HG03060 (cell line): ENCODE measurements around the gene ARHGAP23.
A peak's percentile ranks its signal among the peaks of the same experiment; 100 is the strongest.
"Not testable (repeated sequence)": the region's sequence is repeated elsewhere in the genome, so short reads cannot be mapped to it uniquely, and the experiment has no call there.

Source experiments
- ATAC-seq: cut with Tn5 transposase; IDR thresholded peaks from one replicate; pipeline ENCODE4 v1.9.1; 2021; ENCODE audit warnings: low read depth, moderate number of reproducible peaks; ENCODE audit not compliant: unreplicated experiment

ARHGAP23 gene

GRCh38 chr17:38482039-38482699 is 53.9 kb downstream of the ARHGAP23 start:
- ATAC-seq, result not testable (repeated sequence)

DNA sequence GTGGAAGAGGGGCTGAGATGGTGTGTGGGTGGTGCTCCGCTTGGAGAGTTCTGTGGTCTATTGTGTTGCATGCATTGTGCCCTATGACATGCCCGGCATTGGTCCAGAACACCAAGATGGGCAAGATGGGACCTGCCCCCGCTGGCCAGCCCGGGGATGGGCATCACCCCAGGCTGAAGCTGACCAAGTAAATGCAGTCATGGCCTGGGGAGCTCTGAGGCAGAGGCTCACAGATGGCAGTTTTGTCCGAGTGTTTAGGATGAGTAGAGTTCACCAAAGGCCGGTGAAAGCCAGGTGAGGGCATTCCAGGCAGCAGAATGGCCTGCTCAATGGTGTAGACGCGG is 54.4 kb downstream of the ARHGAP23 start:
- not testable (repeated sequence) for ATAC-seq

- not testable (repeated sequence) for ATAC-seq
These were observed 56.2 kb downstream of the ARHGAP23 start for GRCh38 chr17:38484242-38485145.

GRCh38 chr17:38485146-38485468 is 56.8 kb downstream of the ARHGAP23 start:
- ATAC-seq, result no peak

- ATAC-seq, result peak; percentile 54
These were observed 57.5 kb downstream of the ARHGAP23 start for GRCh38 chr17:38485681-38486298.

DNA sequence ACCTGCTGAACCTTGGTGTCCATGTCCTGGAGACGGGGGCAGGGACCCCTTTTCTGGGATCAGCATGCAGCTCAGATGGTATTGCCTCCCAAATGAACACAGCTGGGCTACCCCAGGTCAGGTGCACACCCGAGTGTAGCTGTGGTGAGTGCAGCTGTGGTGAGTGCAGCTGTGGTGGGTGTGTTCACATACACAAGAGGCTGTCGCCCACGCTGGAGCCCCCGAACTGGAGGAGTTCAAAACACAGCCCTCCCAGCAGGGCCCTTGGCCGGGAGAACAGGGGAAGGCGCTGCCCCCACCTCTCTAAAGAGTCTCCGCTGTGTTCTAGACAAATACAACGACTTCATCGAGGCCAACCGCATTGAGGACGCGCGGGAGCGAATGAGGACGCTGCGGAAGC is 61.5 kb downstream of the ARHGAP23 start:
- ATAC-seq, result not testable (repeated sequence)

DNA sequence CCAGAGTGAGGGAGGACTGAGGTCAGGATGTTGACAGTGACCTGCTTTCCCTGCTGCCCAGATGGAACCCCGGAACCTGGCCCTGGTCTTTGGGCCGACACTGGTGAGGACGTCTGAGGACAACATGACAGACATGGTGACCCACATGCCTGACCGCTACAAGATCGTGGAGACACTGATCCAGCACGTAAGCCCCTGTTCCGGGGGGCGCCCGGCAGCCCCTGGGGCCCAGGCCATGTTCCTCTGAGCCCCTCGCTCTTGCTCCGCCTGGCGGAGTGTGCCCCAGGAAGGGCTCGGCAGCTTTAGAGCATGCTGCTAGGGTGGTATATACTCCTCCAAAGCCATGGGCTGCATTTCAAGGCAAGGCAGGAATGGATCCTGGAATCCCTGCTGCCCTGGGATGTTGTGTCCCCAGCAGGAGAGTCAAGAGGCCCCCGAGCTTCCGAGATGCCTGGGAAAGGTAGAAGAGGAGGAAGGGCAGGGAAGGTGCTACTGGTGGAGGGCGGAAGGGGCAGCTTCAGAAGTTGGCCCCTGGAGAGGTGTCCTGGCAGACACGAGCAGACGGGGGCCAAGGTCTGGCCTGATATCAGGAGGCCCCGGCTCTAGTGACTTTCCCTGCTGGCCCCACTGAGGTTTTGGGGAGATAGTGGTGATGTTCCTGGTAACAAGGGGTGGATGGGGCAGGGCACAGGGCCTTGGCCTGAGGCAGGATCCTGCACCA is 63.2 kb downstream of the ARHGAP23 start:
- ATAC-seq, result not testable (repeated sequence)

DNA sequence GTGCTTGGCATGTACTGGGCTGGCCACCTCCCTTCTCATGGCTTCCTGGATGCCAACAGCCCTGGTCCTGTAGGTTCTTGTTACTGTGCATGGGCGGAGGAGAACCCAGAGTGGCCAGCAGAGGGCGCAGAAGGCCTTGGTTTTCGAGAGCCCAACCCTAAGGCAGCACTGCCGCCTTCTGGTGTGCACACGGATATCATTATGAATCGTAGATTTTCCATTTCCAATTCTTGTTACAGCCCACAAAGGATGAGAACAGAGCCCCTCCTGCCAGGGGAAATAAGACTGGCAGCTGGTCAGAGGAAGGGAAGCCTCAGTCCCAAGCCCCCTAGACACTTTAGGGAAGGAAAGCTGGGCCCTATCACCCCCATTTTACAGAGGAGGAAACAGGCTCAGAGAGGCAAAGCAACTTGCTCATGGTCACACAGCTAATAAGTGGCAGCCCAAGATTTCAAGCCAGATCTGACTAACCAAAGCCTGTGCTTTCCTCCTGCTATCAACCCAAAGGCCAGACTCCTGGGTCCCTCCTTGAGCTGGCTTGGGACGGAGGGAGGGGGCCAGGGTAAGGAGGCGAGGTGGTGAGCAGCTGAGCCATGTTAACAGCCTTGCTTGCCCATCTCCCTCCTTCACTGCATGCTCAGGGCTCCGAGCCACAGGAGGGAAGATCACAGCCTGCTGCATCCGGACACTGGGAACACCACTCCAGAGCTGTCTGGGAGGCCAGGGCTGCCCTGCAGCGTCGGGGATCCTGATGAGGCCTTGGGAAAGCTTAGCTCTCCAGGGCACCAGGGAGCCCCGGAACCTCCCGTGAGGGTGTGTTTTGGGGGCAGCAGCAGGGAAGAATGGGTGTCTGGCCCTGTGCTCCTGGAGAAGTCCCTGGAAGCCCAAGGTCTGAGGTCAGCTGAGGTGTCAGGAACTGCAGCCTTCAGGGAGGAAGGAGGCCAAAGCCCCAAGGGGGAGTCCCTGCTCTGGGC is 64.1 kb downstream of the ARHGAP23 start:
- not testable (repeated sequence) for ATAC-seq

DNA sequence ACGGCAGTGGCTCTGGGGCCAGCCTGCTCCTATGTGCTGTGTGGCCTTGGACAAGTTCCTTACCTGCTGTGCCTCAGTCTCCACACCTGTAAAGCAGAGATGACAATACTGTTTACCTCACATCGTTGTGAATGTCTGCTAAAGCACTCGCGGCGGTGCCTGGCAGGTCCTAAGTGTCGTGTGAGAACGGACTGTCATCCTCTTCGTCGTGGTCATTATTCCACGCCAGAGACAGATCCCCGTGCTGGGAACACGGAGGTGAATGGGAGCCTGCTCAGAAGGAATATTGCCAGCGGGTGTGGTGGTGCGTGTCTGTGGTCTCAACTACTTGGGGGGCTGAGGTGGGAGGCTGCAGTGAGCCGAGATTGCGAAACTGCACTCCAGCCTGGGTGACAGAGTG is 65.9 kb downstream of the ARHGAP23 start:
- ATAC-seq, result not testable (repeated sequence)

GRCh38 chr17:38497656-38498055 is 69.4 kb downstream of the ARHGAP23 start:
- ATAC-seq, result not testable (repeated sequence)

- ATAC-seq, result no peak
These were observed 70.1 kb downstream of the ARHGAP23 start for GRCh38 chr17:38498353-38498752.

- ATAC-seq, result not testable (repeated sequence)
These were observed 71.0 kb downstream of the ARHGAP23 start for GRCh38 chr17:38499230-38499629.

- not testable (repeated sequence) for ATAC-seq
These were observed 73.5 kb downstream of the ARHGAP23 start for GRCh38 chr17:38501718-38502117.

DNA sequence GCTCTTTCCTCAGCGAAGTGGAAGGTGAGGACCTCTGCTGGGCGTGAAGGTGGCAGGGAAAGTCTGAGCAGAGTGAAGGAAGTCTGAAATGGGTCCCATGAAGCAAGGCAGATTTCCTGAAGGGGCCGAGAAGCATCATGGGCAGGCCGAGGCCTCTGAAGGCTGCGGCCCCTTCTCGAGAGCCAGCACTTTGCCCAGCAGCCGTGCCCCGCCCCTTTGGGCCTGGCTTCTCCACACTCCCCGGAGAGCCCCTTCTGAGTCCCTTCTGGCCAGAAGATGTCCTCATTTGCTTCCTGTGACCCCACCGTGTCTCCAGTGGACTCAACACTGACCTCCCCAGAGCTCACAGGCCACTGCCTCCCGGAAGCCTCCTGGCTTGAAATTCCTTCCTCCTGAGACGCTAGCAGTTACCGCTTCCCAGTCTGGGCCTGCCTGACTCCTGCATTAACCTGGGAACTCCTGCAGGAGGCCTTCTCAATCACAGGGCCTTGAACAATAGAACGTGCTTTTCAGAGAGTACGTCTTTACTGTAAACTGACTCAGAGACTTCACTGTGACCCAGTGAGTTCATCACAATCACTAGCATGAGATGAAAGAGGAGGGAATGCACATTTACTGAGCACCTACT is 75.1 kb downstream of the ARHGAP23 start:
- ATAC-seq, result not testable (repeated sequence)

- no peak for ATAC-seq
These were observed 76.0 kb downstream of the ARHGAP23 start for GRCh38 chr17:38504216-38504615.

GRCh38 chr17:38507436-38507835 is 79.2 kb downstream of the ARHGAP23 start:
- no peak for ATAC-seq

DNA sequence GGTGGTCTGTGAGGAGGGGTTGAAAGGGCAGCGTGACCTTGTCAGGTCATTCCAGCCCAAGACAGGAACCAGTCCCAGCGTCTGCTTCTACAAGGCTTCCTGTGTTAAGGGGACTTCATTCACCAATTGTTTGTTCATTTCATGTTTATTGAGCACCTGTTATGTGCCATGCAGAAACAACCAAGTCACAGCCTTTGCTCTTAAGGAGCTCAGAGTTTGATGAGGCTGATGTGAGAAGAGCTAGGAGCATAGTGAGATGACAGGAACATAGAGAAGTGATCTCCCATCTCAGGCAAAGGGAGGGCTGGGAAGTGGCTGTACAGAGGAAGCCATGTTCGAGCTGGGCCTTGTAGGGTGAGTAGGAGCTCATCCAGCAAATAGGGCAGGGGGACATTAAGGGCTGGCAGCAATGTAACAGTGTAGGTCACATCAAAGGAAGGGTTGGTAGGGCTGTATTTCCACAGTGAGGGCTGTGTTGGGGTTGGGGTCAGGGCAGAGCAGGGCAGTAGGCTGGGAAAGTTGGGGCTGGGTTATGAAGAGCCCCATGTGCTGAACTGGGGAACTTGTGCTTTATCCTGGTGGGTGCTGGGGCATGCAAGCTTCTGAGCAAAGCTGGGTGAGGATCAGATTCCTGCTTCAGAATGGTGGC is 79.8 kb downstream of the ARHGAP23 start:
- no peak for ATAC-seq

DNA sequence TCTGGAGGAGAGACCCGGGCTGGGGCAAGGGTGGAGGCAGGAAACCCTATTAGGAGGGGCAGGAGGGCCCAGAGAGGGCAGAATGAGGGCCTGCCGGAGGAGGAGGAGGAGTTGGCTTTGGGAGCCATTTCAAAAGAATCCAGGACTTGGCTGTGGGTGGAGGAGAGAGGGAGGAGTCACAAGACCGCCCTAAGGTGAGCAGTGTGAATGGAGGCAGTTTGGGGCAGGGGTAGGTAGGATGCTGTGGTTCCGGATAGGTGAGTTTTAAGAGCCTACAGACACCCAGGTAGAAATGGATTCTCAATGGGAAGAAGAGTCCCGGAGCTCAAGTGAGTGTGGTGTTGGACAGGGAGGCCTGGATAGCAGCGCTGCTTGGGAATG is 80.3 kb downstream of the ARHGAP23 start:
- no peak for ATAC-seq
